IgD-negative memory B cell (primary cell): ENCODE data around the gene DCUN1D2. TPM values are rescaled to one million over a fixed set of nuclear protein-coding genes. Genes with fewer than 3 reads are reported as not detected.
"Not testable (repeated sequence)": the region's sequence is repeated elsewhere in the genome, so short reads cannot be mapped to it uniquely, and the experiment has no call there.

Experiments
- H3K27ac Mint-ChIP-seq, 3 donors: one replicate each; pipeline ENCODE4 v1.8.0; 2020 to 2022; ENCODE audit warnings: mild to moderate bottlenecking in 3 of 3, mixed read lengths in 3 of 3, moderate library complexity in 1 of 3
- H3K27me3 Mint-ChIP-seq: one replicate; pipeline ENCODE4 v1.8.0; 2021; ENCODE audit warnings: mixed read lengths
- H3K36me3 Mint-ChIP-seq: one replicate; pipeline ENCODE4 v1.8.0; 2020; ENCODE audit warnings: mild to moderate bottlenecking, mixed read lengths
- H3K4me1 Mint-ChIP-seq, 3 donors: one replicate each; pipeline ENCODE4 v1.8.0; 2020 to 2022; ENCODE audit warnings: mixed read lengths in 3 of 3, mild to moderate bottlenecking in 1 of 3
- H3K4me3 Mint-ChIP-seq, 4 donors: one replicate each; pipeline ENCODE4 v1.8.0; 2020 to 2022; ENCODE audit warnings: mild to moderate bottlenecking in 4 of 4, mixed read lengths in 4 of 4, moderate library complexity in 3 of 4
- H3K9me3 Mint-ChIP-seq, 3 donors: one replicate each; pipeline ENCODE4 v1.8.0; 2020 to 2021; ENCODE audit warnings: mixed read lengths in 3 of 3, mild to moderate bottlenecking in 1 of 3
- polyA plus RNA-seq: library from polyadenylated mRNA; unstranded; fragments of 300-500 nt; fragmentation: Illumina TruSeq; gene quantifications from one replicate; pipeline ENCODE4 v1.2.3, GENCODE V29; 2021

Gene DCUN1D2
- polyA plus RNA-seq, 1 donor from 2014 or later: 10.2 TPM

DNA sequence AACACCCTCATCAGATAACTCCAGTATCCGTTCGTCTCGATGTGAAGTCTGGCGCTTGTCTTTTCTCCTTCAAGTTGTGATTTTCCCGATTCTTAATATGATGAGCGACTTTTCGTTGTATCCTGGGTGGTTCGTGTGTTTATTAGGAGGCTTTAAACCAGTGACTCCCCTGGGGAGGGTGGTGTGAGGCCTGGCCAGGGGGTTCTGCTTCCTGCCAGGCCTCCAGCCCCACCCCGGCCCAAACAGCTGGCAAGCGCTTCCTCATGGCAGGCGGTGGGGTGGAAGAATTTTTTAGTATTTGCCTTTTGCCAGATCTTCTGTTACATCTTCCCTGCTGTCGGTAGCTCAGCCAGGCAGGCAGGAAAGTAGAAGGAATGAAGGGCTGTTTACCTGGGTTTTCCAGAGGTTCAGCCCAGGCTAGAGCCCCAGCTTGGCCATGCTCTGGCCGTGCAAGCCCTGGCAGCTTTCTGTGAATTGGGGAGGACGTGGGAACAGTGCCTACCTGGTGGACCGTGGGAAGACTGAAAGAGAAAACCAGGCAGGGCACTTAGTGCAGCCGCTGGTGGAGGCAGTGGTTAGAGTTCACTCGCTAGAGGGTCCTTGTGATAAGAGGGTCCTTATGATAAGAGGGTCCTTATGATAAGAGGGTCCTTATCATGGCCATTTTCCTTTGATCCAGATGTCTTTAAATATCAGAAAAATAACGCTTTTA, 37.7 kb upstream of the DCUN1D2 start:
- Mint-ChIP-seq H3K4me3 (peak overlapping the region in 1 of 4 donors; percentile 59), H3K27me3 (no peaks in the 10 kb centered on the region), H3K27ac (peak overlapping the region in 1 of 3 donors; percentile 7), H3K36me3 (peaks cover 4% of the 10 kb centered on the region), H3K9me3 (no peaks in the 10 kb centered on the region), H3K4me1 (peaks cover 3 to 6% (median 5%) of the 10 kb centered on the region in 3 donors)

DNA sequence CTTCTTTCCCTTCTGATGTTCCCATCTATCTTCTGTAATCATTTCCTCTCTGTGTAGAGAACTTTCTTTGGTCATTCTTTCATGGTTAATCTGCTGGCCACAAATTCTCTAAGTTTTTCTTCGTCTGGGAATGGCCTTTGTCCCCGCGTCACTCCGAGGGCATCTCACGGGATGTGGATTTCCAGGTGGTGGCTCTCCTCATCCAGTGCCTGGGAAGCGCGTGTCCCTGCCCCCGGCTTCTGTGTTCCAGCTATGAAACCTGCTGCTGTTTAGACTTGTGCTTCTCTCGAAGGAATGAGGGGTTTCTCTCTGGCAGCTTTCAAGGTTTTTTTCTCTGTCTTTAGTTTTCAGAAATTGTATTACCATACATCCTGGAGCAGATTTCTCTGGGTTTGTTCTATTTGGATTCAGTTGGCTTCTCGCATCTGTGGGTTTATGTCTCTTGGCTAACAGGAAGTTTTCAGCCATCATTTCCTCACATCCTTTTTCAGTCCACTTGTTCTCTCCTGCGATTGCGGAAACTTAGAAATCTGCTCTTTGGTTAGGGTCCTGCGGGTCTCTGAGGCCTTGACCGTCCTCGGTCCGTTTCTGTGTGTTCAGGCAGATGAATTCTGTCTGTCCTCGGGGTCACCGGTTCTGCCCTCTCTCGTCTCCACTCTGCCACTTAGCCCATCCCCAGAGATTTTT, 36.9 kb upstream of the DCUN1D2 start:
- no peak overlapping the region for H3K27ac Mint-ChIP-seq
- H3K4me1 Mint-ChIP-seq: peaks cover 3 to 6% (median 5%) of the 10 kb centered on the region in 3 donors
- H3K4me3 Mint-ChIP-seq: peak overlapping the region in 1 of 4 donors; percentile 59
- H3K36me3 Mint-ChIP-seq: peaks cover 9% of the 10 kb centered on the region
- no peaks in the 10 kb centered on the region for H3K27me3 Mint-ChIP-seq
- no peaks in the 10 kb centered on the region for H3K9me3 Mint-ChIP-seq

DNA sequence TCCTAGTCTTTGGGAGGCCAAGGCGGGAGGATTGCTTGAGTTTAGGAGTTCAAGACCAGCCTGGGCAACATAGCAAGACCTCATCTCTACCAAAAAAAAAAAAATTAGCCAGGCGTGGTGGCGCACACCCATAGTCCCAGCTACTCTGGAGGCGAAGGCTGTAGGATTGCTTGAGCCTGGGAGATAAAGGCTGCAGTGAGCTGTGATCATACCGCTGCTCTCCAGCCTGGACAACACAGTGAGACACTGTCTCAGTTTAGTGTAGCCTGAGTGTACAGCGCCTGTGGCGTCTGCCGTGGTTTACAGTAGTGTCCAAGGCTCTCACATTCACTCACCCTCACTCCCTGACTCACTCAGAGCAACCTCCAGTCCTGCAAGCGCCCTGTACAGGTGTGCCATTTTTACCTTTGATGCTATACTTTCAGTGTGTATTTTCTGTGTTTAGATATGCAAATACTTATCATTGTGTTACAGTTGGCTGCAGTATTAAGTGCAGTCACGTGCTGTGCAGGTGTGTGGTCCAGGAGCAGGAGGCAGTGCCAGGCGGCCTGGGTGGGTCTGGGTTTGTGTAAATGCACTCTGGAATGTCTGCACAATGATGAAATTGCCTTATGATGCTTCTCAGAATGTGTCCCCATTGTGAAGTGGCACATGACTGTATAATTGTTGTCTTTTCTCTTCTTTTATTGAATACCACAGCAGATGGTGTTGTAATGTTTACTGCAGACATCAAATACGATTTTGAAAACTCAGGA, 36.1 kb upstream of the DCUN1D2 start:
- no peaks in the 10 kb centered on the region for H3K9me3 Mint-ChIP-seq
- H3K4me3 Mint-ChIP-seq: no peak overlapping the region
- peaks cover 9% of the 10 kb centered on the region for H3K36me3 Mint-ChIP-seq
- peaks cover 3 to 6% (median 5%) of the 10 kb centered on the region in 3 donors for H3K4me1 Mint-ChIP-seq
- H3K27ac Mint-ChIP-seq: no peak overlapping the region
- H3K27me3 Mint-ChIP-seq: no peaks in the 10 kb centered on the region

DNA sequence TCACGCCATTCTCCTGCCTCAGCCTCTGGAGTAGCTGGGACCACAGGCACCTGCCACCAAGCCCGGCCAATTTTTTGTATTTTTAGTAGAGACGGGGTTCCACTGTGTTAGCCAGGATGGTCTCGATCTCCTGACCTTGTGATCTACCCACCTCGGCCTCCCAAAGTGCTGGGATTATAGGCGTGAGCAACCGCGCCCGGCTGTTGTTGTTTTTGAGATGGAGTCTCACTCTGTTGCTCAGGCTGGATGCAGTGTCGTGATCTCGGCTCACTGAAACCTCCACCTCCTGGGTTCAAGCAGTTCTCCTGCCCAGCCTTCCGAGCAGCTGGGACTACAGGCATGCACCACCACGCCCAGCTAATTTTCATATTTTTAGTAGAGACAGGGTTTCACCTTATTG, 31.9 kb upstream of the DCUN1D2 start:
- H3K4me1 Mint-ChIP-seq, H3K27me3 Mint-ChIP-seq, H3K27ac Mint-ChIP-seq, H3K36me3 Mint-ChIP-seq, H3K9me3 Mint-ChIP-seq, H3K4me3 Mint-ChIP-seq: not testable (repeated sequence)

DNA sequence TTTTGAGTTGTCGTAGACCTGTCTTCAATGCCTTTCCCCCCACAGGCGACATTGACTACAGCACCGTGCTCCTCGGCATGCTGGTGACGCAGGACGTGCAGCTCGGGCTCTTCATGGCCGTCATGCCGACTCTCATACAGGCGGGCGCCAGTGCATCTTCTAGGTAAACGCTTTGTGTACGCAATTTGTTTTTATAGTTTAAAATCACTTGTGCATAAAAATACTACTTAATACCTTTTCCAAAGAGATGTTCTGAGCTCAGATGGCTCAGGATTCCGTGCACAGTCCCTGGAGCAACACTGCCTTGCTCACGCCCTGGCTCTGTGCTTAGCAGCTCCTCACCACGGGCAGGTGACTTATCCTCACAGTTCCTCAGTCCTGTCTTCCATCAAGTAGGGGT, 30.1 kb upstream of the DCUN1D2 start:
- no peak overlapping the region for H3K27ac Mint-ChIP-seq

DNA sequence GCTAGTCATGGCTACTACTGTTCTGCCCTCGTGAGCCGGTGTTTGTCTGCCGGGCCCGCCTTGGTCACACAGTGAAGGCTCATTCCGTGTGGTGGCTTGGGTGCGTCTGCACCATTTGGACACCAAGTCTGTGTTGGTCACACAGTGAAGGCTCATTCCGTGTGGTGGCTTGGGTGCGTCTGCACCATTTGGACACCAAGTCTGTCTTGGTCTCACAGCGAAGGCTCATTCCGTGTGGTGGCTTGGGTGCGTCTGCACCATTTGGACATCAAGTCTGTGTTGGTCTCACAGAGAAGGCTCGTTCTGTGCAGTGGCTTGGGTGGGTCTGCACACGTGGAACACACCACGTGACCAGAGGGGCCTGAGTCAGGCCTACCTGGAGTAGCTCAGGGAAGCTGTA, 29.0 kb upstream of the DCUN1D2 start:
- Mint-ChIP-seq H3K4me1 (peaks cover 0 to 5% (median 0%) of the 10 kb centered on the region in 3 donors), H3K27me3 (no peaks in the 10 kb centered on the region), H3K9me3 (no peaks in the 10 kb centered on the region), H3K4me3 (no peak overlapping the region), H3K36me3 (peaks cover 7% of the 10 kb centered on the region), H3K27ac (no peak overlapping the region)

More for the DNA sequence above, 30.1 kb upstream of the DCUN1D2 start:
- Mint-ChIP-seq H3K4me3 (no peak overlapping the region), H3K4me1 (peaks cover 0 to 7% (median 0%) of the 10 kb centered on the region in 3 donors), H3K27me3 (no peaks in the 10 kb centered on the region), H3K9me3 (no peaks in the 10 kb centered on the region), H3K36me3 (peaks cover 5% of the 10 kb centered on the region)

DNA sequence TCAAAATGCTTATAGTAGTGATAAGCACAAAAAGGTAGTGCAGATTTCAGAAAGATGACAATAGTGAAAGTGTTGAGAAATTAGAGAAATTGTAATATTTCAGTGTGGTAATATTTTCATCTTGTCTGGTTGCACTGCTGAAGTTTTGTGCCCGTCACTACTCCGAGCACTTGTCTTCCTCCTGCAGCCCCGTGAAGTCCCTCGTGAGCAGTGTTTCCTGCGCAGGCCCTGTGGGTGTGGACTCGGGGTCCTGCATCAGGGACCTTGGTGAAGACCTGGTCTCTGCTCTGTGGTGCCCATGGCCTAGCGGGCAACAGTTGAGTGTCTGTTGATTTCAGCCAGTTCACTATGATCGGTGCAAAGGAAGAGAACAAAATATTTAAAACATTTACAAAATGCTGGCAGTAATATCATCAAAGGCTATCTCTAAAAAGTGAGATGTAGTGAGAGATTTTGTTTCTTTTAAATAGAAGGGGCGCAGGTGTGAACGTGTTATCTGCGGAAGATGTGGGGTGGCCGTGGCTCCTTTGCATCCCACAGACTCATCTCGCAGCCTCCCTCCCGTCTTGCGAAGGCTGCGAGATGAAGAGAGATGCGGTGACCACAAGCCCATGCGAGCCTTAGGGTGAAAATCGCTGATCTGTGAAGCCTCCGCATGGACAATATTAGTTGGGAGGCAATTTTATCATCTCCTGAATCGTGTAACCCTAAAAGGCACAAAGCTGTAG, 27.7 kb upstream of the DCUN1D2 start:
- Mint-ChIP-seq H3K4me1 (peaks cover 0 to 5% (median 0%) of the 10 kb centered on the region in 3 donors), H3K27ac (no peak overlapping the region), H3K27me3 (no peaks in the 10 kb centered on the region), H3K36me3 (peaks cover 7% of the 10 kb centered on the region), H3K9me3 (no peaks in the 10 kb centered on the region), H3K4me3 (no peak overlapping the region)

DNA sequence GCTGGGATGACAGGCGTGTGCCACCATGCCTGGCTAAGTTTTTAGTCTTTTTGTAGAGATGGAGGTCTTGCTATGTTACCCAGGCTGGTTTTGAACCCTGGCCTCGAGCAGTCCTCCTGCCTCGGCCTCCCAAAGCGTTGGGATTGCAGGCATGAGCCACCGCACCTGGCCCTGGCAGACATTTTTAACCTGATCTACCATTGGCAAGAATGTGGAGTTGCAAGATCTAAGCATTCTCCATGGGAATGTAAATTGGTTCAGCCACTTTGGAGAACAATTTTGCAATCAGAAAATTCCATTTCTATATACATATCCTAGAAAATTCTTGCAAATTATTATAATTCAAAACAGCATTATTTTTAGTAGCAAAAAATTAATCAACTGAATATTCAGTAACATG, 24.3 kb upstream of the DCUN1D2 start:
- Mint-ChIP-seq H3K4me3 (no peak overlapping the region), H3K27ac (no peak overlapping the region)

DNA sequence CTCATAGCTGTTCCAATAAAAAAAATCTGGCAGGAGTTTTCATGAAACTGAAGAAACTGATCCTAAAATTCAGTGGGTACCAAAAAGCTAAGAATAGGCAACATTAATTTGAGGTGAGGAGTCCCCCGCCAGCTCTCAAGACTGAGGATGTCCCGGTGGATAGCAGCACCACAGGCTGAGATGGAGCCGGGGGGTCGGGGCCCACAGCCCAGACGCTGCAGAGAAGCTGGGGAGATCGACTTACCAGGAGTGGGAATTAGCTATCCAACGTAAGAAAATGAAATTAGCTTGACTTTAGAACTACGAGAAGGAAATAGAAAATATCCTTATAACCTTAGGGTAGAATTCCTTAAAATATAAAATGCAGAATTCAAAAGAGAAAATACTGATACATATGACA, 23.2 kb upstream of the DCUN1D2 start:
- H3K27ac Mint-ChIP-seq: no peak overlapping the region

More for the DNA sequence above, 24.3 kb upstream of the DCUN1D2 start:
- peaks cover 0 to 5% (median 0%) of the 10 kb centered on the region in 3 donors for H3K4me1 Mint-ChIP-seq
- H3K36me3 Mint-ChIP-seq: peaks cover 12% of the 10 kb centered on the region
- H3K9me3 Mint-ChIP-seq: no peaks in the 10 kb centered on the region
- no peaks in the 10 kb centered on the region for H3K27me3 Mint-ChIP-seq

DNA sequence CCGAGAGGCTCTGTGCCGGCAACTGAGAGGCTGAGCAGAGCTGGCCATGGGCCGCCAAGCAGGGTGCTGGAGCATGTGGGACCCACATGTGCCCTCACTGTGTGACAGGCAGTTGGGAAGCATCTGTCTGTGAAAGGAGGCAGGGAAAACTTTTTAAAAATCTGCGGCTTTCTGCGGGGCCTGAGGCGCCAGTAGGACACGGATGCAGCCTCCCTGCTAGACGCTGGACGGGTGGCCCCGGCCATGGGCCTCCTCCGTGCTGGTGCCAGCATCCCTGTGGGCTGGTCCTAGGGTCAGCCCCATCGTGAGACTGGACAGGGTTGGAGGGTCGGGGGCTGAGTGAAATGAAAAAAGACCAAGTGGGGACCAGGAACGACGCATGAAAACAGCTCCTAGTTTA, 20.9 kb upstream of the DCUN1D2 start:
- Mint-ChIP-seq H3K36me3 (peaks cover 12% of the 10 kb centered on the region), H3K27ac (no peak overlapping the region), H3K4me1 (peaks cover 0 to 1% (median 0%) of the 10 kb centered on the region in 3 donors), H3K4me3 (no peak overlapping the region), H3K9me3 (no peaks in the 10 kb centered on the region), H3K27me3 (no peaks in the 10 kb centered on the region)

More for the DNA sequence above, 23.2 kb upstream of the DCUN1D2 start:
- Mint-ChIP-seq H3K27me3 (no peaks in the 10 kb centered on the region), H3K4me3 (no peak overlapping the region), H3K9me3 (no peaks in the 10 kb centered on the region), H3K36me3 (peaks cover 12% of the 10 kb centered on the region), H3K4me1 (peaks cover 0 to 5% (median 0%) of the 10 kb centered on the region in 3 donors)

DNA sequence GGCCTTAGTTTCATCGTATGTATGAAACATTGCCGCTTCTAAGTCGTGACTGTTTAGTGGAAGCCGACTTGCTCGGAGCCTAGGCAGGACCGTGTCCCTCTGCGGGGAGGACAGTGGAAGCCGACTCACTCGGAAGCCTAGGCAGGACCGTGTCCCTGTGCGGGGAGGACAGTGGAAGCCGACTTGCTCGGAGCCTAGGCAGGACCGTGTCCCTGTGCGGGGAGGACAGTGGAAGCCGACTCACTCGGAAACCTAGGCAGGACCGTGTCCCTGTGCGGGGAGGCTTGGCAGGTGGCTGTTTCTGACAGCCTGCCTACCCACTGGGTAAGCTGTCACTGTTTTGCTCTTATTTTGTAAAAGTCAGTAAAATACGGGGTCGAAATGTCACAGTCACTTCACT, 20.4 kb upstream of the DCUN1D2 start:
- Mint-ChIP-seq H3K36me3 (peaks cover 12% of the 10 kb centered on the region), H3K27me3 (no peaks in the 10 kb centered on the region), H3K9me3 (no peaks in the 10 kb centered on the region), H3K27ac (no peak overlapping the region), H3K4me1 (peaks cover 0 to 1% (median 0%) of the 10 kb centered on the region in 3 donors), H3K4me3 (no peak overlapping the region)

DNA sequence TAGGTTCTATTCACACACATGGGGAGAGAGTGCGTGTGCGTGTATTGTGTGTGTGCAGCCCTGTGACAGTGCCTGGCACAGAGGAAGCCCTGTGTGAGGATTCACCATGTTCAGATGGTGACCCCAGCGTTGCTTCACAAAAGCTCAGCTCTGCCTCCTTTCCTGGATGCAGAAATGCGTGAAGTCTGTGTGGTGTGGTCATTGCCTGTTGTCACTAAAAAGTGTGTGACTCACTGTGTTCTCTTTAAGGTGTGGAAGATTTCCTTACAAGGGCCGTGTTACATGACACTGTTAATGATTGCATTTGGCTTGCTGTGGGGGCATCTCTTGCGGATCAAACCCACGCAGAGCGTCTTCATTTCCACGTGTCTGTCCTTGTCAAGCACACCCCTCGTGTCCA, 19.5 kb upstream of the DCUN1D2 start:
- Mint-ChIP-seq H3K36me3 (peaks cover 10% of the 10 kb centered on the region), H3K27ac (no peak overlapping the region), H3K9me3 (no peaks in the 10 kb centered on the region), H3K4me1 (peaks cover 0 to 1% (median 1%) of the 10 kb centered on the region in 3 donors), H3K4me3 (no peak overlapping the region), H3K27me3 (no peaks in the 10 kb centered on the region)

DNA sequence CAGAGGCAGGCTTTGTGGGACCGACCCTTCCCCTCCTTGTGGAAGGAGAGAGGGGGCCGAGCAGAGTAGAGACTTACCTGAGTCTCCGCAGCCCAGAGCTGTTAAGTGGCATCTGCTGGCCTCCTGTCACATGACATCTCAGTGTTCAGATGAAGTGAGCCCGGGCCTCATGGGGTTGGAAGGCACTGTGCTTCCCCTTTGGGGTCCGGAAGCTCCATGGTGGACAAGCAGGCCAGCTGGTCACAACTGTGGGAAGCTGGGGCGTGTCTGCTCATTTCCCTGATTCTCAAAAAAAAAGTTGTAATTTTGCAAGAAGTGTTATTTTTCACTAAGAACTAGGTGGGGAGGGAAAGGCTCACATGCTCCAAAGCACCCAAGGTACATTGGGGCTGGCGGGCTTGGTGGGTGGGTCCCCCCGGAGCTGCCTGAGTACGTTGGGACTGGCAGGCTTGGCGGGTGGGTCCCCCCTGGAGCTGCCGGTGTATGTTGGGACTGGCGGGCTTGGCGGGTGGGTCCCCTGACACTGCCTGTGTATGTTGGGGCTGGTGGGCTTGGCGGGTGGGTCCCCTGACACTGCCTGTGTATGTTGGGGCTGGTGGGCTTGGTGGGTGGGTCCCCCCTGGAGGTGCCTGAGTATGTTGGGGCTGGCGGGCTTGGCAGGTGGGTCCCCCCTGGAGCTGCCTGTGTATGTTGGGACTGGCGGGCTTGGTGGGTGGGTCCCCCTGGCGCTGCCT, 18.2 kb upstream of the DCUN1D2 start:
- H3K27ac Mint-ChIP-seq: no peak overlapping the region
- H3K27me3 Mint-ChIP-seq: no peaks in the 10 kb centered on the region
- H3K9me3 Mint-ChIP-seq: no peaks in the 10 kb centered on the region
- H3K4me1 Mint-ChIP-seq: peaks cover 0 to 2% (median 1%) of the 10 kb centered on the region in 3 donors
- no peak overlapping the region for H3K4me3 Mint-ChIP-seq
- peaks cover 12% of the 10 kb centered on the region for H3K36me3 Mint-ChIP-seq
